Coronary artery (tissue), 2 donors: Measurements from ENCODE around the gene SLC25A13.
A peak's percentile ranks its signal among the peaks of the same experiment; 100 is the strongest.

Source experiments
- DNase-seq: peaks from one replicate; pipeline ENCODE4 v3.0.0-alpha.2; 2017; ENCODE audit warnings: low spot score
- H3K27ac ChIP-seq, 2 donors: fragments of 200-600 bp; sonication (generic); one replicate each; pipeline ENCODE4 v1.5.1; 2016 to 2019
- H3K4me3 ChIP-seq: fragments of 200-600 bp; sonication (generic); 2 replicates; pipeline ENCODE4 v1.5.1; 2016; ENCODE audit warnings: mild to moderate bottlenecking, moderate library complexity
- CTCF ChIP-seq: fragments of 200-600 bp; sonication (generic); IDR thresholded peaks from one replicate; pipeline ENCODE4 v1.5.1; 2019; ENCODE audit warnings: antibody characterized with exemption

The SLC25A13 gene

GRCh38 chr7:96322373-96322695, 436 bp upstream of the SLC25A13 start:
- TF ChIP-seq CTCF: no peak
- Histone ChIP-seq H3K27ac (peak overlapping the region; percentile 98), H3K4me3 (peak overlapping the region; percentile 84)
- DNase-seq: no peak

- TF ChIP-seq CTCF: no peak
- H3K4me3 ChIP-seq: peak overlapping the region; percentile 84
- peak; percentile 88 for DNase-seq
- H3K27ac ChIP-seq: peak overlapping the region; percentile 98
Observed at GRCh38 chr7:96321031-96321657, 754 bp downstream of the SLC25A13 start.

- Histone ChIP-seq H3K27ac (peak overlapping the region; percentile 98), H3K4me3 (peak overlapping the region; percentile 84)
- TF ChIP-seq CTCF: no peak
- no peak for DNase-seq
Observed at GRCh38 chr7:96320442-96320841, 1.5 kb downstream of the SLC25A13 start.

GRCh38 chr7:96319439-96319838, 2.5 kb downstream of the SLC25A13 start:
- no peak for DNase-seq
- TF ChIP-seq CTCF: no peak
- Histone ChIP-seq H3K27ac (peak overlapping the region in 1 of 2 donors; percentile 44), H3K4me3 (no peak overlapping the region)

GRCh38 chr7:96316949-96317348, 4.9 kb downstream of the SLC25A13 start:
- Histone ChIP-seq H3K27ac (no peak overlapping the region), H3K4me3 (no peak overlapping the region)
- no peak for TF ChIP-seq CTCF
- no peak for DNase-seq

- no peak overlapping the region for H3K27ac ChIP-seq
- no peak for DNase-seq
- no peak overlapping the region for H3K4me3 ChIP-seq
- no peak for TF ChIP-seq CTCF
Observed at GRCh38 chr7:96315125-96315512, 6.8 kb downstream of the SLC25A13 start.

- Histone ChIP-seq H3K27ac (no peak overlapping the region), H3K4me3 (no peak overlapping the region)
- DNase-seq: no peak
- TF ChIP-seq CTCF: no peak
Observed at GRCh38 chr7:96314402-96315124, 7.3 kb downstream of the SLC25A13 start.
